Natural killer cell (primary cell): ENCODE measurements around the gene C10orf67. TPM values are rescaled to one million over a fixed set of nuclear protein-coding genes. Genes with fewer than 3 reads are reported as not detected.

Experiments used
- ATAC-seq, 3 donors: fragments of 150-1000 bp in 2 of 3; fragments of 200-7000 bp in 1 of 3; cut with Tn5 transposase; 1 replicate in 1 of 3; 2 replicates in 2 of 3; pipeline ENCODE4 v1.10.0; 2021; ENCODE audit warnings: mild to moderate bottlenecking in 2 of 3, moderate library complexity in 2 of 3
- DNase-seq, 2 donors: peaks; one replicate each; pipeline versions ENCODE4 v3.0.0 to v3.0.0-alpha.2; 2013 to 2021; ENCODE audit warnings: mixed read lengths in 1 of 2
- H3K27ac ChIP-seq: one replicate; pipeline ENCODE4 v1.5.1; 2013; ENCODE audit warnings: mild to moderate bottlenecking, low read length
- H3K27me3 ChIP-seq: one replicate; pipeline ENCODE4 v1.6.1; 2013; ENCODE audit warnings: low read length; ENCODE audit not compliant: control insufficient read depth, insufficient read depth
- H3K36me3 ChIP-seq: one replicate; pipeline ENCODE4 v1.6.1; 2013; ENCODE audit warnings: low read length; ENCODE audit not compliant: control insufficient read depth, insufficient read depth
- H3K4me1 ChIP-seq: one replicate; pipeline ENCODE4 v1.6.1; 2013; ENCODE audit warnings: low read length; ENCODE audit not compliant: control insufficient read depth, insufficient read depth
- H3K4me3 ChIP-seq: one replicate; pipeline ENCODE4 v1.5.1; 2013; ENCODE audit warnings: low read length
- H3K9me3 ChIP-seq: one replicate; pipeline ENCODE4 v1.6.1; 2013; ENCODE audit warnings: low read length; ENCODE audit not compliant: control insufficient read depth, insufficient read depth
- H3K27ac Mint-ChIP-seq, 2 donors: one replicate each; pipeline ENCODE4 v1.8.0; 2022; ENCODE audit warnings: mild to moderate bottlenecking in 2 of 2, mixed read lengths in 2 of 2, moderate library complexity in 1 of 2
- H3K27me3 Mint-ChIP-seq, 2 donors: one replicate each; pipeline ENCODE4 v1.8.0; 2022; ENCODE audit warnings: low read depth in 2 of 2, mixed read lengths in 2 of 2
- H3K36me3 Mint-ChIP-seq: one replicate; pipeline ENCODE4 v1.8.0; 2022; ENCODE audit warnings: mixed read lengths
- H3K4me1 Mint-ChIP-seq, 2 donors: one replicate each; pipeline ENCODE4 v1.8.0; 2022; ENCODE audit warnings: mixed read lengths in 2 of 2
- H3K4me3 Mint-ChIP-seq: one replicate; pipeline ENCODE4 v1.8.0; 2022; ENCODE audit warnings: mild to moderate bottlenecking, moderate library complexity, mixed read lengths
- H3K9me3 Mint-ChIP-seq, 2 donors: one replicate each; pipeline ENCODE4 v1.8.0; 2022; ENCODE audit warnings: mixed read lengths in 2 of 2
- whole genome bisulfite sequencing: methylation state at CpG from one replicate; pipeline ENCODE4 v1.1.7; 2013; ENCODE audit warnings: missing lambda C conversion rate; ENCODE audit not compliant: insufficient coverage; 5-methylcytosine and 5-hydroxymethylcytosine counted together
- intact Hi-C: fragments of 100-400 bp; cut with micrococcal nuclease; formaldehyde crosslinking; loops from one replicate; pipeline ENCODE4 v1.14.2; 2022
- total RNA-seq, 4 donors: library from RNA; stranded (reverse); fragments of 120-200 nt in 1 of 4; gene quantifications; one replicate each; pipeline versions ENCODE4 v1.2.3 to v1.2.4, GENCODE V29; 2013 to 2022
- TF ChIP-seq, protein P1 (sequence below): fragments of 200-600 bp; IDR thresholded peaks from one replicate; pipeline ENCODE4 v1.8.0; 2022; ENCODE audit warnings: antibody characterized with exemption

C10orf67 gene
- total RNA-seq, 3 donors from 2014 or later (not counting 1 experiment from before 2014, with no cell fraction given) = not detected

DNA sequence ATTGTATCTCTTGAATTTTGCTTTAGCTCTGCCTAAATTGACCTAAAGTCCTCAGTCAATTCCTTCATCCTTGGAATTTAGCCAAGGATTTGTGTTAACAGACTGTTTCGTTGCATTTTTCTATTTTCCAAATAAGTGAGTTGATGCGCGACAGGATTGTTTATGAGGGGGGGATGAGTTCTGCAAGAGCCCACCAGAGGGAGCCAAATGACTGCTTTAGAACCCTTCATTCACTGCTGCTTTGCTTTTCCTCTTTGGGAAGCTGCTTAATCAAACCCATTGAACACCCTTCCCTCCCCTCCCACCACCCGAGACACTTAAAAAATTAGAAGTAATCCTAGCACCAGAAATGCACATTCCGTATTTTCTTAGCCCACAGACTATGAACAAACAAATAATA, 186.2 kb downstream of the C10orf67 start:
- WGBS = 0% methylated on average over 5 of the region's 5 CpGs
- peak; percentile 26 to 64 (median 54) for ATAC-seq
- peaks cover 19 to 49% of the 10 kb centered on the region in 2 donors for H3K27me3 Mint-ChIP-seq

GRCh38 chr10:23157691-23158369, 186.8 kb downstream of the C10orf67 start:
- Histone ChIP-seq H3K36me3 (no peaks in the 10 kb centered on the region), H3K27ac (no peak overlapping the region), H3K9me3 (no peaks in the 10 kb centered on the region), H3K27me3 (peaks cover 4% of the 10 kb centered on the region), H3K4me3 (no peak overlapping the region), H3K4me1 (no peaks in the 10 kb centered on the region)
- H3K9me3 Mint-ChIP-seq = no peaks in the 10 kb centered on the region
- peak in 1 of 2 donors; percentile 38 for DNase-seq
- no peaks in the 10 kb centered on the region for H3K4me1 Mint-ChIP-seq
- H3K4me3 Mint-ChIP-seq = no peak overlapping the region
- peak in 2 of 3 donors; percentile 45 to 54 for ATAC-seq
- intact Hi-C loops = loop anchor here (5.0 kb wide), 1 partner anchor 1399 kb away; no protein-coding TSS in a partner anchor
- peaks cover 19 to 45% of the 10 kb centered on the region in 2 donors for H3K27me3 Mint-ChIP-seq
- TF ChIP-seq, protein P1, sequence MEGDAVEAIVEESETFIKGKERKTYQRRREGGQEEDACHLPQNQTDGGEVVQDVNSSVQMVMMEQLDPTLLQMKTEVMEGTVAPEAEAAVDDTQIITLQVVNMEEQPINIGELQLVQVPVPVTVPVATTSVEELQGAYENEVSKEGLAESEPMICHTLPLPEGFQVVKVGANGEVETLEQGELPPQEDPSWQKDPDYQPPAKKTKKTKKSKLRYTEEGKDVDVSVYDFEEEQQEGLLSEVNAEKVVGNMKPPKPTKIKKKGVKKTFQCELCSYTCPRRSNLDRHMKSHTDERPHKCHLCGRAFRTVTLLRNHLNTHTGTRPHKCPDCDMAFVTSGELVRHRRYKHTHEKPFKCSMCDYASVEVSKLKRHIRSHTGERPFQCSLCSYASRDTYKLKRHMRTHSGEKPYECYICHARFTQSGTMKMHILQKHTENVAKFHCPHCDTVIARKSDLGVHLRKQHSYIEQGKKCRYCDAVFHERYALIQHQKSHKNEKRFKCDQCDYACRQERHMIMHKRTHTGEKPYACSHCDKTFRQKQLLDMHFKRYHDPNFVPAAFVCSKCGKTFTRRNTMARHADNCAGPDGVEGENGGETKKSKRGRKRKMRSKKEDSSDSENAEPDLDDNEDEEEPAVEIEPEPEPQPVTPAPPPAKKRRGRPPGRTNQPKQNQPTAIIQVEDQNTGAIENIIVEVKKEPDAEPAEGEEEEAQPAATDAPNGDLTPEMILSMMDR = no peak
- WGBS = 66% methylated on average over 4 of the region's 12 CpGs
- no peaks in the 10 kb centered on the region for H3K36me3 Mint-ChIP-seq
- no peak overlapping the region for H3K27ac Mint-ChIP-seq

More for the DNA sequence above, 186.2 kb downstream of the C10orf67 start:
- DNase-seq = peak in 1 of 2 donors; percentile 68
- no peaks in the 10 kb centered on the region for H3K4me1 Mint-ChIP-seq
- H3K36me3 Mint-ChIP-seq = no peaks in the 10 kb centered on the region
- Histone ChIP-seq H3K4me1 (no peaks in the 10 kb centered on the region), H3K9me3 (no peaks in the 10 kb centered on the region), H3K27ac (no peak overlapping the region), H3K4me3 (no peak overlapping the region), H3K36me3 (no peaks in the 10 kb centered on the region), H3K27me3 (peaks cover 4% of the 10 kb centered on the region)
- TF ChIP-seq, protein P1 = peak; percentile 74
- intact Hi-C loops = loop anchor here (5.0 kb wide), 1 partner anchor 1399 kb away; no protein-coding TSS in a partner anchor
- H3K27ac Mint-ChIP-seq = no peak overlapping the region
- H3K4me3 Mint-ChIP-seq = no peak overlapping the region
- no peaks in the 10 kb centered on the region for H3K9me3 Mint-ChIP-seq

GRCh38 chr10:23157239-23157681, 187.3 kb downstream of the C10orf67 start:
- Mint-ChIP-seq H3K9me3 (no peaks in the 10 kb centered on the region), H3K4me1 (no peaks in the 10 kb centered on the region), H3K27ac (no peak overlapping the region), H3K27me3 (peaks cover 19 to 39% of the 10 kb centered on the region in 2 donors), H3K4me3 (no peak overlapping the region), H3K36me3 (no peaks in the 10 kb centered on the region)
- Histone ChIP-seq H3K27ac (no peak overlapping the region), H3K4me3 (no peak overlapping the region), H3K36me3 (no peaks in the 10 kb centered on the region), H3K27me3 (peaks cover 4% of the 10 kb centered on the region), H3K4me1 (no peaks in the 10 kb centered on the region), H3K9me3 (no peaks in the 10 kb centered on the region)
- 63% methylated on average over 14 of the region's 14 CpGs for WGBS
- ATAC-seq = no peak
- intact Hi-C loops = loop anchor here (5.0 kb wide), 1 partner anchor 1400 kb away; no protein-coding TSS in a partner anchor
- TF ChIP-seq, protein P1 = no peak
- DNase-seq = no peak
